Measurements from ENCODE around the gene TWIST1.

Gene TWIST1

DNA sequence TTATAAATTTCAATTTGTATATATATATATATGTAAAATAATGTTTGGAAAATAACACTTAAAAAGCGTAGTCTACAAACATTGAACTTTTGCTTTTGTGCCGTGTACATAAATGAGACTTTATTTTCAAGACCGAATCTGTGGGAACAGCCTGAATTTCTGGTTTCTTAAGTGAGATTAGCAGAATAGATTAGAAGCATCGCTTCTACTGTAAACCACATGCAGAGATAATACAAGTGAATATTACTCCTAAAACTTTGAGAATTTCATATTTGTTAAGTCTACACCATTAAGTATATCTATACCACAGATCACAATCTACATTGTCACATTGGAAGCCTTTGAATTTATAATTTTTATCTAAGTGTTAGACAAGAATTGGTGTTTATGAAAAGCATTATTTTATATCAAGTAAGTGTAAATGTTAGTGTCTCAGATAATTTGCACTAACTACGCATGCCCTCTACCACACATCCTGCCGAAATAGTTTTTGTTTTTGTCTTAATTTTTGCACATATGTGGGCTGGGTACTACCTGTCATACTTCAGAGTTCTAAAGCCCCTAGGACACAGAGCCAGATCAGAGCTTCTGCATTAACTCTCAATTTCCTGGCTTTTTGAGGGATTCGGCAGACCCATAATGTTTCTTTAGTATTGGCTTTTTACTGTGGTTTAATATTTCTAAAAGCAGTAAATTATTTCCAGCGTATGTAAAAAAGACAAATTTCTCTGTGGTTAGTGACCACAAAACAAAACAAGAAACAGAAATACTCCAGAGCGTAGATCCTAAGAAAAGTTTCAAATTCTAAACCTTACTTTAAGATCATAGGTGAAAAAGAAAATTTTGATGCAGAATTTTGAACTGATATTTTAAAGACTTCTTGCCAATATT is 20.0 kb downstream of the TWIST1 start:
- DNase-seq (ENCODE audit: low read depth in 2 of 2), result no peak

DNA sequence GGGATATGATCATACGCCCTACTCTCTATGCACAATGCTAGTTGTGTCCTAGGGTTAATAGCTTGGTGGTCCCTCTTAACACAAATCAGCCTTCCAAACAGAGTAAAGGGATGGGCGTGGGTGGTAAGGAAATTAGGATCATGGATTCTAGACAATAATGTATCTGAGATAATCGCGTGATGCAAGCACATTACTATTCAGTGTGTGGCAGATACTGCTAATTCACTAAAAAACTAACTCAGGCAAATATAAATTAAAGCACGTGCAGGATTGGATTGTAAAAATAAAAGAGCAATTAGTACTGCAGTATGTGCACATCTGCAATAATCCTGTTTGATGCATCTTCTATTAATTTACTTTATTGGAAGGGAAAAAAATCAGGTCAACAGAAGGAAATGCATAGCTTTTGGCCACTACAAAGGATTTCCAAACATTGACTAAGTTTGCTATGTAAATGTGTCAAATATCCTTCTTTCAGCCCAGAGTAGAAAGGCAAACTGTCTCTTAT is 22.0 kb downstream of the TWIST1 start:
- no peak for DNase-seq (ENCODE audit: low read depth in 2 of 2)

DNA sequence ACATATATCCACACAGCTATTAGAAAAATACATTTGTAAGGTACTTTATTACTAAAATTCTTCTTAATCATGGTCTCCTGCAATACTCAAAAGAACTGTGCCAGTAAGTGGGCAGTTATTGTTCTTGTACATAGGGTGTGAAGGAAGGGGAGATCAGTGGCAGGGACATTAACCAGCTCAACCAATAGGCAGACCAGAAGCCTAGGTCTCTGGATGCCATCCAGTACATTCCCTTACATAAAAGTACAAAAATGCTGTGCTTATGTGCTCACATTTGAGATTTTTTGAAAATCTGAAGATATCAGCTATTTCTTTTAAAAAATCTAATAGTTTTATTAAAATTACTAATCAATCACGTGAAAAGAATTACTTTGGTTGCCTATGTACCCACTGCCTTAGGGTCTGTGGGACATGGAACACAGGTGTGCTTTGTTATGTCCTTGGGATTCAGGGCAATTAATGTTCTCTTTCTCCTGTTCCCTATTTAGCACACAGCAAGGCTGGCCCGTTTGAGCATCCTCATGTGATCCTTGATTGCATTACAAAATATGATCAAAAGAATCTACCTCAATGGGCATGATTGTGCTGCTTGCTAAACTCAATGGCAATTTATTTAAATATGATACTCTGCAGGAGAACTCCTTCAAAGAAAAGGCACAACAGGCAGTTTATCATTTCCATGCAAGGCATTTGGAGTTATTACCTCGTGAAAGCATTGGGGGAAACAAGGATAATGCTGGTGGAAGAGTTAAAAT is 22.7 kb downstream of the TWIST1 start:
- no peak for DNase-seq (ENCODE audit: low read depth in 2 of 2)

DNA sequence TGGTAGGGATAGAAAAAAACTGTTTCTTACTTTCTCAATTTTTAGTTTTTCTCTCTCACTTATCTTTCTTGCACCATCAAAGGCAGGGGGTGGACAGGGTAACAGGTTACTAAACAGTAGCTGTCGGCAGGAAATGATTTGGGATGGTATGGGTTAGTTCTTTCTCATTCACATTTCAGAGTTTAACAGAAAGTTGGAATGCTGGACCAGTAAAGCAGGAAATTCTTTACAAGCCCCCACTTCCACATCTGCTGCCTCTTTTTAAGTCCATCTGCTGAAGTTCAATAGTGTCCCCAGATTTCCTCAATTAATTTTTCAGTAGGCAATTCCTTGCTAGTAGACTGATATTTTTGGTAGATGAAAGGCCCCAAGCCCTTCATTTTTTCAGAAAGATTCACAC is 23.3 kb downstream of the TWIST1 start:
- no peak for DNase-seq (ENCODE audit: low read depth in 2 of 2)

DNA sequence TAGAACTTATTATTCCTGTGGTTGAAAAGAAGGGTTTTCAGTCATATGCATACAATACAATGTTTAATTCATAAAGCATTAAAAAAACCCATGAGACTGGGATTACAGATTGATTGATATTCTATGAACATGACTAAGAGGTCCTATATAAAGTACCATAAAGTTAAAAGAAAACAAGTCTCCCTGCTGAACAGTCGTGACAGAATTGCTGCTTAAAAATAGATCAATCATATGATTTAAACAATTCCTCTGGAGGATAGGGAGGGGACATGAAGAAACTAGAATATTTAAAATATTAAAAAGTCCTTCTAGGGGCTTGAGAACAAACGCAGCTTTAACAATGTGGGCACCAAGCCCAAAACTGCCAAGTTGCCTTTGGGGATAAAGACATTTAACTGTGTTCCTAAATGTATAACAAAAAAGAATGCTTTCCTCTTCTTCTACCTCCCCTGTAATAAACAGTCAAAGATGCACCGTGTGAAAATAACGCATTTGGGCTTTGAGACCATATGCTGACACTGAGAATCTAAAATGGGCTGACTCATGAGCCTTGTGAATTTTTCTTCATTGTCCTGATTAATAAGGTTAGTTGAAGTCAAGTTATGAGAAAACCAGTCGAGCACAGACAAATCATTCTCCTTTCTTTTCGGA is 25.8 kb downstream of the TWIST1 start:
- no peak for DNase-seq (ENCODE audit: low read depth in 2 of 2)

DNA sequence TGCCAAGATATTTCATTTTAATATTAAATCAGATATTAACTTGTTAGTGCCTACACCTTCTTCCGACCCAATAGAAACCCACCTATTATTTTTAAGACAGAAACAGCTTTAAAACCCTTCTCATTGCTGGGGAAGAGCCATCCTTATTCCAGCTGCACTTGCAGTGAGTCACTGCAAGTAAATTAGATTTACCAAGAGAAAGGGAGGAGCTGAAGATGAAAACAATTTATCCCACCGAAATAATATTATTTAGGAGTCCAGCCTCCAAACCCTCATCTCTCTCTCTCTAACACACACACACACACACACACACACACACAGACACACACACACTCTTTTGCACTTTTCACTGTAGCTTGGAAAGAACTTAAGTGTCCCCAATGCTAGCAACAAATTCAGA is 26.9 kb downstream of the TWIST1 start:
- DNase-seq (ENCODE audit: low read depth in 2 of 2), result no peak

DNA sequence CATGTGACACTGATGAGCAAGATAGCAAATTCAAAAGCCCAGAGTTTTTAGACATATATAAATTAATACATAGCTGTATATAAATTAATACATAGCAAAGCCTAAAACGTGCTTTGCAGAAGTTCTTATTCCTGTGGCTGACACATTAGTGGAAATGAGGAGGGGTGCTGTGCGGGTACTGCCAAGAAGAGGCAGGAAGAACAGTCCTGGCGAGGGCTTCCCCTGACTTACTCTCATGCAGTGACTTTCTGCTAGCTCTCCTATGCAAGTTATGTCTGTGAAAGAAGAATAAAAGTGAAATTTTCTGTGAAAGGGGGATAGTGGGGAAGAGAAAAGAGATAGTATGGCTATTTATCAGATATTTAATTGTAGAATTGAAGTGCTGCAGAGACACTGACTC is 27.6 kb downstream of the TWIST1 start:
- no peak for DNase-seq (ENCODE audit: low read depth in 2 of 2)

DNA sequence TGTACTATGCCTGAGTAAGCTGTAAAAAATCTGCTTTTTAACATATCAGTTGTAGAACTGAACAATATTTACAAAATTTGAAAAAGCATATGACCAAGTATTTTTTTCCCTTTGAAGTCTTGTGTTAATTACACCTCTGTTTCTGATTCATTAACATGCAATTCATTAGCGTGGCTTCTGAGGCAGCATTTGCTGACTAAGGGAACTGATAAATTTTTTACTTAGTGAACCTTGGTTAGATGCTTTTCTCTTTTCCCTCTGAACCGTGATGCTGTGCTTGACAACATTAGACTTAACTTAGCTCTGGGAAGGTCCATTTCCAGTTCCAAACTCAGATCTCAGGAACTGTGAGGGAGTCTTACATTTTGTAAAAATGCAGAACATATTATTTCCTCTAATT is 28.1 kb downstream of the TWIST1 start:
- no peak for DNase-seq (ENCODE audit: low read depth in 2 of 2)

DNA sequence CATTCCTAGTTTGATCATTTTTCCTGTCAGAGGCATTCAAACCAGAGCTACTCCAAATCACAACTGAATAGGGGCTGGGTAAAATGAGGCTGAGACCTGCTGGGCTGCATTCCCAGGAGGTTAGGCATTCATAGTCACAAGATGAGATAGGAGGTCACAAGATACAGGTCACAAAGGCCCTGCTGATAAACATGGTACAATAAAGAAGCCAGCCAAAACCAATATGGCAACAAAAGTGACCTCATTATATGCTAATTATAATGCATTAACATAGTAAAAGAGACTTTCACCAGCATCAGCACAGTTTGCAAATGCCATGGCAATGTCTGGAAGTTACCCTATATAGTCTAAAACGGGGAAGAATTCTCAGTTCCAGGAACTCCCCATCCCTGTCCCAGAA is 37.3 kb downstream of the TWIST1 start:
- DNase-seq (ENCODE audit: low read depth in 2 of 2), result no peak

DNA sequence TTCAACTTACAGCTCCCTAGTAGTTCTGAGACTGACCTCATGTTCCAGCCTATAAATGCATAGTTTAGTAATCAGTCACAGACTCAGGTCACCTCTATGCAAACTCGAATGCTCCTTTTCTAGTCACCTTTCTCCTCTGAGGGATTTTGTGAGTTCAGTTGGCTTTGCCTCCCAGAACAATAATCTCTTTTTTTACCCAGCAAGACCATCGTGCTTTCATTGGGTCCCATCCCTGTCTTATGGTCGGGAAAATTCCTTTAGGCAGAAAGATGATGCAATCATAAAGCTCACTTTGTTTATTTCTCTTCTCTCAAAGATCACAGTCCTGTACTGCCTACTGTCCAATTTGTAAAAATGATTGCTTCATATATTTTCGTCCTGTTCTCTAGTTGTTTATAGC is 38.4 kb downstream of the TWIST1 start:
- DNase-seq (ENCODE audit: low read depth in 2 of 2), result no peak

DNA sequence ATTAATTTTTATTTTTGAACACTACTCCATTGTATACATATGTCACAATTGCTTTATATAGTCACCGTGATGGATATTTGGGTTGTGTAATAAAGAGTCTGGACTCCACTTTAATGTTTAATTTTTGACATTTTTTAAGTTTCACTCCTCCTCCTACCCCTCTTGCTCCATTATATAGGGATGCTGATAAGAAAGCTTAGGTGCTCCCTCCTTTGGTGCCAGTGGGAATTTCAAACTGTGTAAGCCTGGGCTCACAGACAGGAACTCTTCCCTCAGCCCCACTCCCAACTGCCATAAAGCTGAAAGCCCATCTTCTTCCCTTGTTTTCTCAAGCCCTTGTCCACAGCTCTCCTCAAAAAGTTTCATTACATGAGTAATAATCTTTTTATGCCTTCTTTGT is 47.6 kb downstream of the TWIST1 start:
- no peak for DNase-seq (ENCODE audit: low read depth in 2 of 2)

DNA sequence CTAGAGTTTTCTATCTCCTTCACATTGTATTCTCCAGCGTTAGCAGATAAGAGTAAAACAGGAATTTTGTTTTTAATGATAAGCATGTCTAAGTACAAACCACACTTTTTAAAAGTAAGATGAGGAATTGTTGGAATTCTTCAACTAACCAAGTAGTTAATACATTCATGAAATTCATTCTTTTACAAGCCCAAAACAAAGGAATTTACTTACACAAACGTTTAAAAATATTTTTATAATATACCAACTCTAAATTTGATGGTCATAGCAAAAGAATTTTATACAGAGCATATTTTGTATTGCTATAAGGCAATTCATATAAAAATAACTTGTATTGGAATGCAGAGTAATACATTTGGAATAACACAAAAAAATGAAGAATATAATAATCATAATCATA is 51.3 kb downstream of the TWIST1 start:
- no peak for DNase-seq (ENCODE audit: low read depth in 2 of 2)

Data from fibroblast of skin of left quadriceps (primary cell).